Measurements from ENCODE around the gene CALHM4. TPM values are rescaled to one million over a fixed set of nuclear protein-coding genes. Genes with fewer than 3 reads are reported as not detected.

The CALHM4 gene
- total and polyA plus RNA-seq, 2 experiments from 2014 or later = not detected

DNA sequence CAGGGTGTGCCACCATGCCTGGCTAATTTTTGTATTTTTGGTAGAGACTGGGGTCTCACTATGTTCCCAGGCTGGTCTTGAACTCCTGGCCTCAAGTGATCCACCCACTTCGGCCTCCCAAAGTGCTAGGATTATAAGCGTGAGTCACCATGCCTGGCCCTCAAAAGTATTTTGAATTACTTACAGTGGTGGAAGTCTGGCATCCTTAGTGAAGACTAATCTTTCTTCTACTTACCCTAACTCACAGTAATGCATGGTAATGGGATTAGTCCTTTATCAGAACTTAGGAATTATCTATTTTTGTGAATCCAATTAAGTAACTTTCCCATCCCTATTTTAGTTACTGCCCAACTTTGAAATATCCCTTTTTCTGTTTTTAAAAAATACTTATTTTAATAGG is 21.7 kb downstream of the CALHM4 start:
- Histone ChIP-seq H3K4me3 (no peak overlapping the region), H2AFZ (no peak overlapping the region), H3K9me2 (ENCODE audit: insufficient read depth) (no peaks in the 10 kb centered on the region), H3K4me2 (no peak overlapping the region), H3K79me2 (replicated peaks; ENCODE audit: insufficient read depth) (peaks cover 81% of the 10 kb centered on the region), H3K4me1 (ENCODE audit: insufficient read depth) (peaks cover 8% of the 10 kb centered on the region; the same call in 1 of the 2 replicates), H3F3A (replicated peaks; ENCODE audit: low read depth) (peaks cover 11% of the 10 kb centered on the region), H3K36me3 (ENCODE audit: insufficient read depth) (no peaks in the 10 kb centered on the region), H3K27ac (ENCODE audit: low read depth) (no peak overlapping the region), H4K20me1 (replicated peaks; ENCODE audit: insufficient read depth) (no peaks in the 10 kb centered on the region), H3K27me3 (ENCODE audit: insufficient read depth) (no peaks in the 10 kb centered on the region)
- H3K27me3 Mint-ChIP-seq (ENCODE audit: insufficient read depth, low read depth, poor library complexity) = peaks cover 4% of the 10 kb centered on the region
- TF ChIP-seq ZNF331 (CRISPR knock-in tag; IDR thresholded peaks at IDR 0.05; ENCODE audit: low read depth) (no peak), STAT1 (IDR thresholded peaks at IDR 0.05; ENCODE audit: unreplicated experiment) (no peak), NANOG (IDR thresholded peaks at IDR 0.05; ENCODE audit: borderline replicate concordance) (no peak), ZNF114 (CRISPR knock-in tag; IDR thresholded peaks at IDR 0.05) (no peak), CREB1 (CRISPR knock-in tag; IDR thresholded peaks at IDR 0.05; ENCODE audit: low read depth) (no peak), JUNB (IDR thresholded peaks at IDR 0.05; ENCODE audit: unreplicated experiment) (no peak), EZH2 (IDR thresholded peaks at IDR 0.05; ENCODE audit: low read depth, unreplicated experiment) (no peak), EZH2phosphoT487 (IDR thresholded peaks at IDR 0.05; ENCODE audit: unreplicated experiment) (no peak), POLR2AphosphoS5 (IDR thresholded peaks at IDR 0.05; ENCODE audit: low read depth) (no peak)
- TF ChIP-seq, protein P1, sequence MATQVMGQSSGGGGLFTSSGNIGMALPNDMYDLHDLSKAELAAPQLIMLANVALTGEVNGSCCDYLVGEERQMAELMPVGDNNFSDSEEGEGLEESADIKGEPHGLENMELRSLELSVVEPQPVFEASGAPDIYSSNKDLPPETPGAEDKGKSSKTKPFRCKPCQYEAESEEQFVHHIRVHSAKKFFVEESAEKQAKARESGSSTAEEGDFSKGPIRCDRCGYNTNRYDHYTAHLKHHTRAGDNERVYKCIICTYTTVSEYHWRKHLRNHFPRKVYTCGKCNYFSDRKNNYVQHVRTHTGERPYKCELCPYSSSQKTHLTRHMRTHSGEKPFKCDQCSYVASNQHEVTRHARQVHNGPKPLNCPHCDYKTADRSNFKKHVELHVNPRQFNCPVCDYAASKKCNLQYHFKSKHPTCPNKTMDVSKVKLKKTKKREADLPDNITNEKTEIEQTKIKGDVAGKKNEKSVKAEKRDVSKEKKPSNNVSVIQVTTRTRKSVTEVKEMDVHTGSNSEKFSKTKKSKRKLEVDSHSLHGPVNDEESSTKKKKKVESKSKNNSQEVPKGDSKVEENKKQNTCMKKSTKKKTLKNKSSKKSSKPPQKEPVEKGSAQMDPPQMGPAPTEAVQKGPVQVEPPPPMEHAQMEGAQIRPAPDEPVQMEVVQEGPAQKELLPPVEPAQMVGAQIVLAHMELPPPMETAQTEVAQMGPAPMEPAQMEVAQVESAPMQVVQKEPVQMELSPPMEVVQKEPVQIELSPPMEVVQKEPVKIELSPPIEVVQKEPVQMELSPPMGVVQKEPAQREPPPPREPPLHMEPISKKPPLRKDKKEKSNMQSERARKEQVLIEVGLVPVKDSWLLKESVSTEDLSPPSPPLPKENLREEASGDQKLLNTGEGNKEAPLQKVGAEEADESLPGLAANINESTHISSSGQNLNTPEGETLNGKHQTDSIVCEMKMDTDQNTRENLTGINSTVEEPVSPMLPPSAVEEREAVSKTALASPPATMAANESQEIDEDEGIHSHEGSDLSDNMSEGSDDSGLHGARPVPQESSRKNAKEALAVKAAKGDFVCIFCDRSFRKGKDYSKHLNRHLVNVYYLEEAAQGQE (IDR thresholded peaks at IDR 0.05; ENCODE audit: unreplicated experiment) = no peak
- TF ChIP-seq, protein P2, sequence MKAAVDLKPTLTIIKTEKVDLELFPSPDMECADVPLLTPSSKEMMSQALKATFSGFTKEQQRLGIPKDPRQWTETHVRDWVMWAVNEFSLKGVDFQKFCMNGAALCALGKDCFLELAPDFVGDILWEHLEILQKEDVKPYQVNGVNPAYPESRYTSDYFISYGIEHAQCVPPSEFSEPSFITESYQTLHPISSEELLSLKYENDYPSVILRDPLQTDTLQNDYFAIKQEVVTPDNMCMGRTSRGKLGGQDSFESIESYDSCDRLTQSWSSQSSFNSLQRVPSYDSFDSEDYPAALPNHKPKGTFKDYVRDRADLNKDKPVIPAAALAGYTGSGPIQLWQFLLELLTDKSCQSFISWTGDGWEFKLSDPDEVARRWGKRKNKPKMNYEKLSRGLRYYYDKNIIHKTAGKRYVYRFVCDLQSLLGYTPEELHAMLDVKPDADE (IDR thresholded peaks at IDR 0.05) = no peak
- TF ChIP-seq, protein P3, sequence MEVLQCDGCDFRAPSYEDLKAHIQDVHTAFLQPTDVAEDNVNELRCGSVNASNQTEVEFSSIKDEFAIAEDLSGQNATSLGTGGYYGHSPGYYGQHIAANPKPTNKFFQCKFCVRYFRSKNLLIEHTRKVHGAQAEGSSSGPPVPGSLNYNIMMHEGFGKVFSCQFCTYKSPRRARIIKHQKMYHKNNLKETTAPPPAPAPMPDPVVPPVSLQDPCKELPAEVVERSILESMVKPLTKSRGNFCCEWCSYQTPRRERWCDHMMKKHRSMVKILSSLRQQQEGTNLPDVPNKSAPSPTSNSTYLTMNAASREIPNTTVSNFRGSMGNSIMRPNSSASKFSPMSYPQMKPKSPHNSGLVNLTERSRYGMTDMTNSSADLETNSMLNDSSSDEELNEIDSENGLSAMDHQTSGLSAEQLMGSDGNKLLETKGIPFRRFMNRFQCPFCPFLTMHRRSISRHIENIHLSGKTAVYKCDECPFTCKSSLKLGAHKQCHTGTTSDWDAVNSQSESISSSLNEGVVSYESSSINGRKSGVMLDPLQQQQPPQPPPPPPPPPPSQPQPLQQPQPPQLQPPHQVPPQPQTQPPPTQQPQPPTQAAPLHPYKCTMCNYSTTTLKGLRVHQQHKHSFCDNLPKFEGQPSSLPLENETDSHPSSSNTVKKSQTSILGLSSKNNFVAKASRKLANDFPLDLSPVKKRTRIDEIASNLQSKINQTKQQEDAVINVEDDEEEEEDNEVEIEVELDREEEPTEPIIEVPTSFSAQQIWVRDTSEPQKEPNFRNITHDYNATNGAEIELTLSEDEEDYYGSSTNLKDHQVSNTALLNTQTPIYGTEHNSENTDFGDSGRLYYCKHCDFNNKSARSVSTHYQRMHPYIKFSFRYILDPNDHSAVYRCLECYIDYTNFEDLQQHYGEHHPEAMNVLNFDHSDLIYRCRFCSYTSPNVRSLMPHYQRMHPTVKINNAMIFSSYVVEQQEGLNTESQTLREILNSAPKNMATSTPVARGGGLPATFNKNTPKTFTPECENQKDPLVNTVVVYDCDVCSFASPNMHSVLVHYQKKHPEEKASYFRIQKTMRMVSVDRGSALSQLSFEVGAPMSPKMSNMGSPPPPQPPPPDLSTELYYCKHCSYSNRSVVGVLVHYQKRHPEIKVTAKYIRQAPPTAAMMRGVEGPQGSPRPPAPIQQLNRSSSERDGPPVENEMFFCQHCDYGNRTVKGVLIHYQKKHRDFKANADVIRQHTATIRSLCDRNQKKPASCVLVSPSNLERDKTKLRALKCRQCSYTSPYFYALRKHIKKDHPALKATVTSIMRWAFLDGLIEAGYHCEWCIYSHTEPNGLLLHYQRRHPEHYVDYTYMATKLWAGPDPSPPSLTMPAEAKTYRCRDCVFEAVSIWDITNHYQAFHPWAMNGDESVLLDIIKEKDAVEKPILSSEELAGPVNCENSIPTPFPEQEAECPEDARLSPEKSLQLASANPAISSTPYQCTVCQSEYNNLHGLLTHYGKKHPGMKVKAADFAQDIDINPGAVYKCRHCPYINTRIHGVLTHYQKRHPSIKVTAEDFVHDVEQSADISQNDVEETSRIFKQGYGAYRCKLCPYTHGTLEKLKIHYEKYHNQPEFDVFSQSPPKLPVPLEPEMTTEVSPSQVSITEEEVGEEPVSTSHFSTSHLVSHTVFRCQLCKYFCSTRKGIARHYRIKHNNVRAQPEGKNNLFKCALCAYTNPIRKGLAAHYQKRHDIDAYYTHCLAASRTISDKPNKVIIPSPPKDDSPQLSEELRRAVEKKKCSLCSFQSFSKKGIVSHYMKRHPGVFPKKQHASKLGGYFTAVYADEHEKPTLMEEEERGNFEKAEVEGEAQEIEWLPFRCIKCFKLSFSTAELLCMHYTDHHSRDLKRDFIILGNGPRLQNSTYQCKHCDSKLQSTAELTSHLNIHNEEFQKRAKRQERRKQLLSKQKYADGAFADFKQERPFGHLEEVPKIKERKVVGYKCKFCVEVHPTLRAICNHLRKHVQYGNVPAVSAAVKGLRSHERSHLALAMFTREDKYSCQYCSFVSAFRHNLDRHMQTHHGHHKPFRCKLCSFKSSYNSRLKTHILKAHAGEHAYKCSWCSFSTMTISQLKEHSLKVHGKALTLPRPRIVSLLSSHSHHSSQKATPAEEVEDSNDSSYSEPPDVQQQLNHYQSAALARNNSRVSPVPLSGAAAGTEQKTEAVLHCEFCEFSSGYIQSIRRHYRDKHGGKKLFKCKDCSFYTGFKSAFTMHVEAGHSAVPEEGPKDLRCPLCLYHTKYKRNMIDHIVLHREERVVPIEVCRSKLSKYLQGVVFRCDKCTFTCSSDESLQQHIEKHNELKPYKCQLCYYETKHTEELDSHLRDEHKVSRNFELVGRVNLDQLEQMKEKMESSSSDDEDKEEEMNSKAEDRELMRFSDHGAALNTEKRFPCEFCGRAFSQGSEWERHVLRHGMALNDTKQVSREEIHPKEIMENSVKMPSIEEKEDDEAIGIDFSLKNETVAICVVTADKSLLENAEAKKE (CRISPR knock-in tag; IDR thresholded peaks at IDR 0.05) = no peak
- TF ChIP-seq, protein P4, sequence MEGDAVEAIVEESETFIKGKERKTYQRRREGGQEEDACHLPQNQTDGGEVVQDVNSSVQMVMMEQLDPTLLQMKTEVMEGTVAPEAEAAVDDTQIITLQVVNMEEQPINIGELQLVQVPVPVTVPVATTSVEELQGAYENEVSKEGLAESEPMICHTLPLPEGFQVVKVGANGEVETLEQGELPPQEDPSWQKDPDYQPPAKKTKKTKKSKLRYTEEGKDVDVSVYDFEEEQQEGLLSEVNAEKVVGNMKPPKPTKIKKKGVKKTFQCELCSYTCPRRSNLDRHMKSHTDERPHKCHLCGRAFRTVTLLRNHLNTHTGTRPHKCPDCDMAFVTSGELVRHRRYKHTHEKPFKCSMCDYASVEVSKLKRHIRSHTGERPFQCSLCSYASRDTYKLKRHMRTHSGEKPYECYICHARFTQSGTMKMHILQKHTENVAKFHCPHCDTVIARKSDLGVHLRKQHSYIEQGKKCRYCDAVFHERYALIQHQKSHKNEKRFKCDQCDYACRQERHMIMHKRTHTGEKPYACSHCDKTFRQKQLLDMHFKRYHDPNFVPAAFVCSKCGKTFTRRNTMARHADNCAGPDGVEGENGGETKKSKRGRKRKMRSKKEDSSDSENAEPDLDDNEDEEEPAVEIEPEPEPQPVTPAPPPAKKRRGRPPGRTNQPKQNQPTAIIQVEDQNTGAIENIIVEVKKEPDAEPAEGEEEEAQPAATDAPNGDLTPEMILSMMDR (conservative IDR thresholded peaks at IDR 0.05; ENCODE audit: low read depth in 2 of 2) = no peak
- no peak overlapping the region for H3K4me3 Mint-ChIP-seq
- no peak for ATAC-seq
- no peak for DNase-seq (ENCODE audit: low spot score)
- H3K36me3 Mint-ChIP-seq (ENCODE audit: low read depth) = no peaks in the 10 kb centered on the region
- no peaks in the 10 kb centered on the region; the same call in 2 of the 3 replicates for H3K9me3 Mint-ChIP-seq
- no peak overlapping the region for H3K27ac Mint-ChIP-seq
- peaks cover 4% of the 10 kb centered on the region; the same call in 2 of the 3 replicates for H3K4me1 Mint-ChIP-seq

All from GM23338 (cell line).